Measurements from ENCODE around the gene CHCHD3.

CHCHD3 gene

GRCh38 chr7:133081599-133082389, at the start of gene CHCHD3:
Gene CHCHD3, minus strand, starts transcription at chr7:133082090. Its CDS starts 153 bp downstream, at chr7:133081937.
- Mint-ChIP-seq H3K27ac (peak within 1 kb of the TSS; percentile 83), H3K36me3 (ENCODE audit: low read depth) (peaks cover 5% of the 10 kb centered on the region), H3K4me3 (peak within 1 kb of the TSS; percentile 92), H3K4me1 (peaks cover 24% of the 10 kb centered on the region), H3K9me3 (no peaks in the 10 kb centered on the region), H3K27me3 (ENCODE audit: low read depth, poor library complexity) (peaks cover 9% of the 10 kb centered on the region)
- TF ChIP-seq CTCF (IDR thresholded peaks at IDR 0.05): no peak
- DNase-seq: peak; percentile 94

- Mint-ChIP-seq H3K36me3 (ENCODE audit: low read depth) (no peaks in the 10 kb centered on the region), H3K27me3 (ENCODE audit: low read depth, poor library complexity) (peaks cover 10% of the 10 kb centered on the region), H3K4me3 (no peak overlapping the region), H3K9me3 (no peaks in the 10 kb centered on the region), H3K4me1 (no peaks in the 10 kb centered on the region), H3K27ac (no peak overlapping the region)
- DNase-seq: no peak
- TF ChIP-seq CTCF (IDR thresholded peaks at IDR 0.05): no peak
Observed at GRCh38 chr7:133130166-133130565, 48.3 kb upstream of the CHCHD3 start.

- no peak for DNase-seq
- Mint-ChIP-seq H3K27ac (no peak overlapping the region), H3K36me3 (ENCODE audit: low read depth) (no peaks in the 10 kb centered on the region), H3K27me3 (ENCODE audit: low read depth, poor library complexity) (peaks cover 14% of the 10 kb centered on the region), H3K9me3 (no peaks in the 10 kb centered on the region), H3K4me3 (no peak overlapping the region), H3K4me1 (no peaks in the 10 kb centered on the region)
- TF ChIP-seq CTCF (IDR thresholded peaks at IDR 0.05): no peak
Observed at GRCh38 chr7:133126422-133126821, 44.5 kb upstream of the CHCHD3 start.

- TF ChIP-seq CTCF (IDR thresholded peaks at IDR 0.05): no peak
- Mint-ChIP-seq H3K27ac (no peak overlapping the region), H3K4me3 (no peak overlapping the region), H3K4me1 (no peaks in the 10 kb centered on the region), H3K27me3 (ENCODE audit: low read depth, poor library complexity) (peaks cover 14% of the 10 kb centered on the region), H3K36me3 (ENCODE audit: low read depth) (no peaks in the 10 kb centered on the region), H3K9me3 (no peaks in the 10 kb centered on the region)
- DNase-seq: no peak
Observed at GRCh38 chr7:133124974-133125373, 43.1 kb upstream of the CHCHD3 start.

GRCh38 chr7:133121175-133121844, 39.4 kb upstream of the CHCHD3 start:
- TF ChIP-seq CTCF (IDR thresholded peaks at IDR 0.05): no peak
- Mint-ChIP-seq H3K4me3 (no peak overlapping the region), H3K9me3 (no peaks in the 10 kb centered on the region), H3K4me1 (no peaks in the 10 kb centered on the region), H3K27ac (no peak overlapping the region), H3K36me3 (ENCODE audit: low read depth) (no peaks in the 10 kb centered on the region), H3K27me3 (ENCODE audit: low read depth, poor library complexity) (peaks cover 3% of the 10 kb centered on the region)
- DNase-seq: no peak
